Measurements from ENCODE around the gene HELZ. TPM values are rescaled to one million over a fixed set of nuclear protein-coding genes. Genes with fewer than 3 reads are reported as not detected.

HELZ gene
- total RNA-seq, 4 donors from 2014 or later: 14.7 to 122 (median 45.9) TPM

DNA sequence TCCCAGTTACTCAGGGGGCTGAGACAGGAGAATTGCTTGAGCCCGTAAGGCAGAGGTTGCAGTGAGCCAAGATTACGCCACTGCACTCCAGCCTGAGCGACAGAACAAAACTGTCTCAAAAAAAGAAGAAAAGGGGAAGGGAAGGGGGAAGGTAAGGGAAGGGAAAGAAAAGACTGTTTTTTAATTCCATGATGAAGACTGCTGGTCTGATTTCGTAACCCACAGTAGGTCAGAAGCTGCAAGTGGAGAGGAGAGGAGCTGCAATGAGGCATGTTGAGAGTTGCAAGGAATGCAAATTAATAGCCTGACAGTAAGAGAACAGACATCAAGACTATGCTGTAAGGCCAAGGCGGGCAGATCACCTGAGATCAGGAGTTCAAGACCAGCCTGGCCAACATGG is 33.3 kb downstream of the HELZ start:
- H3K36me3 ChIP-seq: no peaks in the 10 kb centered on the region

GRCh38 chr17:67210915-67211314 is 34.1 kb downstream of the HELZ start:
- H3K36me3 ChIP-seq: no peaks in the 10 kb centered on the region
- no peaks in the 10 kb centered on the region for H3K4me1 ChIP-seq
- intact Hi-C loops (cut with DNase I; ENCODE audit: low total_unique reads): no loop called here
- DNase-seq: no peak
- H3K27ac ChIP-seq: no peak overlapping the region
- H3K4me3 ChIP-seq: no peak overlapping the region
- TF ChIP-seq POLR2A (IDR thresholded peaks at IDR 0.05): no peak
- no peak for TF ChIP-seq CTCF (IDR thresholded peaks at IDR 0.05)
- no peaks in the 10 kb centered on the region for H3K27me3 ChIP-seq
- H3K9me3 ChIP-seq: no peaks in the 10 kb centered on the region

More for the DNA sequence above, 33.3 kb downstream of the HELZ start:
- intact Hi-C loops (cut with DNase I; ENCODE audit: low total_unique reads): no loop called here
- no peaks in the 10 kb centered on the region for H3K9me3 ChIP-seq
- H3K27me3 ChIP-seq: no peaks in the 10 kb centered on the region
- no peaks in the 10 kb centered on the region for H3K4me1 ChIP-seq
- no peak overlapping the region for H3K4me3 ChIP-seq
- H3K27ac ChIP-seq: no peak overlapping the region
- TF ChIP-seq POLR2A (IDR thresholded peaks at IDR 0.05) (no peak), CTCF (IDR thresholded peaks at IDR 0.05) (no peak)
- no peak for DNase-seq

GRCh38 chr17:67208232-67208631 is 36.8 kb downstream of the HELZ start:
- H3K4me1 ChIP-seq: no peaks in the 10 kb centered on the region
- no peaks in the 10 kb centered on the region for H3K27me3 ChIP-seq
- no peaks in the 10 kb centered on the region for H3K36me3 ChIP-seq
- DNase-seq: no peak
- intact Hi-C loops (cut with DNase I; ENCODE audit: low total_unique reads): no loop called here
- no peak overlapping the region for H3K4me3 ChIP-seq
- no peak for TF ChIP-seq POLR2A (IDR thresholded peaks at IDR 0.05)
- H3K9me3 ChIP-seq: no peaks in the 10 kb centered on the region
- no peak overlapping the region for H3K27ac ChIP-seq

DNA sequence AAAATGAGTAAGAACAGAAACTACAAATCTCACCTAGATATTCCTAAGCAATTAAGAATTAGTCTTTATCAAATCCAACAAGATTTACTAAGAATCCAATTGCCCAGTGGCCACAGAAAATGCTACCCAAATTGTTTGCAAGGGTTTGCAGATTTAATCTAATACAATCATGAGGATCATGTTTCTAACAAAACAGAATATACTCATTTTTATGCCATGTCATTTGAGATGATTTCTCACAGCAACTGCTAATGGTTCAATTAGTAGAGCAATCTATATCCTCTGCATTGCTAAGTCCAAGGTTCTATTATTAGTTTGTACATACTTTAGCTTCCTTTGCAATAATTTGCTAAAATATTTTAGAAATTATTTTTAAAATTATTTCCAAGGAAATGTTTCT is 41.2 kb downstream of the HELZ start:
- intact Hi-C loops (cut with DNase I; ENCODE audit: low total_unique reads): no loop called here
- H3K4me1 ChIP-seq: no peaks in the 10 kb centered on the region
- no peaks in the 10 kb centered on the region for H3K27me3 ChIP-seq
- H3K36me3 ChIP-seq: no peaks in the 10 kb centered on the region
- H3K4me3 ChIP-seq: no peak overlapping the region
- DNase-seq: no peak
- no peak overlapping the region for H3K27ac ChIP-seq
- TF ChIP-seq CTCF (IDR thresholded peaks at IDR 0.05) (no peak), POLR2A (IDR thresholded peaks at IDR 0.05) (no peak)
- no peaks in the 10 kb centered on the region for H3K9me3 ChIP-seq

- H3K27me3 ChIP-seq: no peaks in the 10 kb centered on the region
- no peaks in the 10 kb centered on the region for H3K36me3 ChIP-seq
- TF ChIP-seq CTCF (IDR thresholded peaks at IDR 0.05) (no peak), POLR2A (IDR thresholded peaks at IDR 0.05) (no peak)
- no peak overlapping the region for H3K4me3 ChIP-seq
- no peak for DNase-seq
- H3K9me3 ChIP-seq: no peaks in the 10 kb centered on the region
- no peaks in the 10 kb centered on the region for H3K4me1 ChIP-seq
- H3K27ac ChIP-seq: no peak overlapping the region
- intact Hi-C loops (cut with DNase I; ENCODE audit: low total_unique reads): no loop called here
Observed at GRCh38 chr17:67202503-67202902, 42.5 kb downstream of the HELZ start.

GRCh38 chr17:67200727-67201301 is 44.2 kb downstream of the HELZ start:
- Histone ChIP-seq H3K9me3 (no peaks in the 10 kb centered on the region), H3K4me3 (no peak overlapping the region), H3K4me1 (no peaks in the 10 kb centered on the region), H3K36me3 (no peaks in the 10 kb centered on the region), H3K27ac (no peak overlapping the region), H3K27me3 (no peaks in the 10 kb centered on the region)
- no peak for DNase-seq
- TF ChIP-seq POLR2A (IDR thresholded peaks at IDR 0.05) (no peak), CTCF (IDR thresholded peaks at IDR 0.05) (no peak)
- intact Hi-C loops (cut with DNase I; ENCODE audit: low total_unique reads): no loop called here
